HFFc6 (cell line): Measurements from ENCODE around the gene PHF21B. TPM values are rescaled to one million over a fixed set of nuclear protein-coding genes. Genes with fewer than 3 reads are reported as not detected.

Experiments used
- DNase-seq: peaks from one replicate; pipeline ENCODE4 v3.0.0-alpha.2; 2018
- H3K27ac Mint-ChIP-seq: 2 replicates; pipeline ENCODE4 v1.8.0; 2020; ENCODE audit warnings: mild to moderate bottlenecking, mixed read lengths
- H3K27me3 Mint-ChIP-seq: 2 replicates; pipeline ENCODE4 v1.8.0; 2021; ENCODE audit warnings: mild to moderate bottlenecking, moderate library complexity, mixed read lengths; ENCODE audit not compliant: insufficient read depth
- H3K36me3 Mint-ChIP-seq: 2 replicates; pipeline ENCODE4 v1.8.0; 2021; ENCODE audit warnings: low read depth, mixed read lengths
- H3K4me1 Mint-ChIP-seq: 2 replicates; pipeline ENCODE4 v1.8.0; 2020; ENCODE audit warnings: low read depth, mixed read lengths
- H3K4me3 Mint-ChIP-seq: 2 replicates; pipeline ENCODE4 v1.8.0; 2020; ENCODE audit warnings: mild to moderate bottlenecking, moderate library complexity, mixed read lengths
- H3K9me3 Mint-ChIP-seq: 2 replicates; pipeline ENCODE4 v1.8.0; 2020; ENCODE audit warnings: mild to moderate bottlenecking, mixed read lengths
- total RNA-seq, 6 experiments: library from RNA; stranded (reverse); fragmentation: NEBNext Ultra II Directional; extraction: Animal tissue kit (Norgen Biotek cat#: 25700); gene quantifications; 2 replicates in 1 of 6; 3 replicates in 5 of 6; pipeline ENCODE4 v1.2.3, GENCODE V29; 2021
- TF ChIP-seq, protein P1 (sequence below): fragments of 200-600 bp; sonication (generic); IDR thresholded peaks from 2 replicates; pipeline ENCODE4 v1.5.0; 2021; ENCODE audit warnings: antibody characterized with exemption, mild to moderate bottlenecking

Gene PHF21B
- total RNA-seq, 6 experiments from 2014 or later: not detected

DNA sequence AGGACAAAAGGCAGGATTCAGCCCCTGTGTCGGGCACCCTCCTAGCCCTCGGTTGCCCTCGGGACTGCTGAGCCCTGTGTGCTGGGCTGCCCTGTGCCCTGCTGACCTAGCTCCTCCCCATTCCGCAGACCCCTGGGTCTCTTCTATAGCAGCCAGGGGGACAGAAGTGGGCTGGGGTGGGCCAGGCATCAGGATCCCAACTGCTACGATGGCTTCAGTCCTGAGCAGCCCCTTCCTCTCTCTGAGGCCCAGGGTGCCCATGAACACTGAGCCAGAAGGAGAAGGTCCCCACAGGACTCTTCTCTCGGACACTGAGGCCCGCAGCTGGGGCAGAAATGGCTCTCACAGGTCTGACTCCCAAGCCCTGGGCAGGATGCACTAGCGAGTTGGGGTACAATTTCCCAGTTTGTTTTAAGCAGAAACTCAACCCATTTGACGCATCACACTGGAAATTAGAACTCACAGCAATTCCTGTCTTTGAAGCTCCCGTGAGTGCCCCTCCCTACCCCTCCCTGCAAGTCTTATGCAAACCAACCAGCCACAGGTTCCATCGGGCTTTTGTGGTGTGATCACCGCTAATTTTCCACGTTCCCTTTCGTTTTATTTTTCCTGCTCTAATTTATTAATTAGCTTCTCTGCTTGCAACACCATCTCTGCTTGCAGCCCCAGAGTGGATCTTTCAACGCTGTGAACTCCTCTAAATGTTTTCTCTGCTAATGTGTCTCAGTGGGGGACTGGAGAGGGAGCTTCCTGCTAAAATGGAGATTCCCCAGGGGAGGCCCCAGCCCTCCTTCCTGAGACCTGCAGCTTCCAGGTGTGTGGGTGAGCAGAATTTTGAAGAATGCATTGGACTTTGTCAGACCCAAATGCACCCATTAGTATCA, 56.7 kb downstream of the PHF21B start:
- Mint-ChIP-seq H3K36me3 (no peaks in the 10 kb centered on the region), H3K27ac (no peak overlapping the region), H3K4me1 (no peaks in the 10 kb centered on the region), H3K4me3 (no peak overlapping the region), H3K27me3 (peaks cover 31% of the 10 kb centered on the region), H3K9me3 (peaks cover 5% of the 10 kb centered on the region; the same call in 1 of the 2 replicates)
- TF ChIP-seq, protein P1, sequence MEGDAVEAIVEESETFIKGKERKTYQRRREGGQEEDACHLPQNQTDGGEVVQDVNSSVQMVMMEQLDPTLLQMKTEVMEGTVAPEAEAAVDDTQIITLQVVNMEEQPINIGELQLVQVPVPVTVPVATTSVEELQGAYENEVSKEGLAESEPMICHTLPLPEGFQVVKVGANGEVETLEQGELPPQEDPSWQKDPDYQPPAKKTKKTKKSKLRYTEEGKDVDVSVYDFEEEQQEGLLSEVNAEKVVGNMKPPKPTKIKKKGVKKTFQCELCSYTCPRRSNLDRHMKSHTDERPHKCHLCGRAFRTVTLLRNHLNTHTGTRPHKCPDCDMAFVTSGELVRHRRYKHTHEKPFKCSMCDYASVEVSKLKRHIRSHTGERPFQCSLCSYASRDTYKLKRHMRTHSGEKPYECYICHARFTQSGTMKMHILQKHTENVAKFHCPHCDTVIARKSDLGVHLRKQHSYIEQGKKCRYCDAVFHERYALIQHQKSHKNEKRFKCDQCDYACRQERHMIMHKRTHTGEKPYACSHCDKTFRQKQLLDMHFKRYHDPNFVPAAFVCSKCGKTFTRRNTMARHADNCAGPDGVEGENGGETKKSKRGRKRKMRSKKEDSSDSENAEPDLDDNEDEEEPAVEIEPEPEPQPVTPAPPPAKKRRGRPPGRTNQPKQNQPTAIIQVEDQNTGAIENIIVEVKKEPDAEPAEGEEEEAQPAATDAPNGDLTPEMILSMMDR: no peak
- no peak for DNase-seq

GRCh38 chr22:44951510-44951816, 58.3 kb downstream of the PHF21B start:
- H3K27me3 Mint-ChIP-seq: peaks cover 30% of the 10 kb centered on the region
- TF ChIP-seq, protein P1: no peak
- no peaks in the 10 kb centered on the region for H3K4me1 Mint-ChIP-seq
- H3K27ac Mint-ChIP-seq: no peak overlapping the region
- H3K4me3 Mint-ChIP-seq: no peak overlapping the region
- no peaks in the 10 kb centered on the region for H3K36me3 Mint-ChIP-seq
- no peak for DNase-seq
- peaks cover 5% of the 10 kb centered on the region; the same call in 1 of the 2 replicates for H3K9me3 Mint-ChIP-seq

- DNase-seq: no peak
- Mint-ChIP-seq H3K9me3 (peaks cover 5% of the 10 kb centered on the region; the same call in 1 of the 2 replicates), H3K36me3 (no peaks in the 10 kb centered on the region), H3K27ac (no peak overlapping the region), H3K4me1 (no peaks in the 10 kb centered on the region), H3K4me3 (no peak overlapping the region), H3K27me3 (peaks cover 32% of the 10 kb centered on the region)
- TF ChIP-seq, protein P1: no peak
These were observed 58.8 kb downstream of the PHF21B start for GRCh38 chr22:44950806-44951509.

DNA sequence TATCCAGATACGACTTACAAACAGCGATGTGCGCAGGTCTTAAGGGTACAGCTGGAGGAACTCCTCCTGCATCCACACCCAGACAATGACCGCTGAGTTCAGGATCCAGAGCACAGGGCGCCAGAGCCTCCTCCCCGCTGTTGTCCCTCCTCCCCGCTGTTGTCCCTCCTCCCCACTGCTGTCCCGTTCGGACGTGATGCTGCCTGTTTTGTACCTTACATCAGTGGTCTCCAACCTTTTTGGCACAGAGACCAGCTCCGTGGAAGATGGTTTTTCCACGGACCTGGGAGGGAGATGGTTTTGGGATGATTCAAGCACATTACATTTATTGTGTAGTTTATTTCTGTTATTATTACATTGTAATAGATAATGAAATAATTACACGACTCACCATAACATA, 62.0 kb downstream of the PHF21B start:
- Mint-ChIP-seq H3K9me3 (peaks cover 5% of the 10 kb centered on the region; the same call in 1 of the 2 replicates), H3K27me3 (peaks cover 13% of the 10 kb centered on the region), H3K36me3 (no peaks in the 10 kb centered on the region), H3K4me3 (no peak overlapping the region), H3K27ac (no peak overlapping the region), H3K4me1 (no peaks in the 10 kb centered on the region)
- TF ChIP-seq, protein P1: no peak
- no peak for DNase-seq

- TF ChIP-seq, protein P1: no peak
- H3K27me3 Mint-ChIP-seq: peaks cover 11% of the 10 kb centered on the region
- peaks cover 5% of the 10 kb centered on the region; the same call in 1 of the 2 replicates for H3K9me3 Mint-ChIP-seq
- no peaks in the 10 kb centered on the region for H3K36me3 Mint-ChIP-seq
- H3K4me3 Mint-ChIP-seq: no peak overlapping the region
- no peaks in the 10 kb centered on the region for H3K4me1 Mint-ChIP-seq
- H3K27ac Mint-ChIP-seq: no peak overlapping the region
- no peak for DNase-seq
These were observed 62.8 kb downstream of the PHF21B start for GRCh38 chr22:44947049-44947448.
